Fibroblast of skin of back (primary cell): Measurements from ENCODE around the gene ZFX.
"Not testable (repeated sequence)": the region's sequence is repeated elsewhere in the genome, so short reads cannot be mapped to it uniquely, and the experiment has no call there.

ENCODE experiments used
- DNase-seq: peaks from one replicate; pipeline ENCODE4 v3.0.0-alpha.2; 2013

Gene ZFX

GRCh38 chrX:24153178-24153795, 3.8 kb downstream of the ZFX start:
- no peak for DNase-seq

DNA sequence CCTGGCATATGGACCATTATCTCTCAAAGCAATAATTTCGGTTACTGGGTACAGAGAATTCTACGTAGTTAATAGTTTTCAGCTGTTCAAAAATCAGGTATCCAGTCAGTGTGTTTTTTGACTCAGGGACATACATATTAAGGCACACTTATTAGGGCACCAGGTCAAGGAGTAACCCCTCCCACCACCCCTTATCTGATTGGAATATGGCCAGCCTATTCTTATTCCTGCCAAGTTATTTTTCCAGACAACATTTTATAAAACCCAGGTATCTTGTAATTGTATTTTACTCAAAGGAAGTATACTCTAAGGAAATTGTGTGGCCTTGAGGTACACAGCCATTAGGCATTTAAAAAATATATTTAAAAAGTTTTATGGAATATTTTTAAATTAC, 4.3 kb downstream of the ZFX start:
- DNase-seq = no peak

GRCh38 chrX:24154490-24155034, 5.0 kb downstream of the ZFX start:
- peak; percentile 19 for DNase-seq

- not testable (repeated sequence) for DNase-seq
Observed at GRCh38 chrX:24155747-24156146, 6.2 kb downstream of the ZFX start.

DNA sequence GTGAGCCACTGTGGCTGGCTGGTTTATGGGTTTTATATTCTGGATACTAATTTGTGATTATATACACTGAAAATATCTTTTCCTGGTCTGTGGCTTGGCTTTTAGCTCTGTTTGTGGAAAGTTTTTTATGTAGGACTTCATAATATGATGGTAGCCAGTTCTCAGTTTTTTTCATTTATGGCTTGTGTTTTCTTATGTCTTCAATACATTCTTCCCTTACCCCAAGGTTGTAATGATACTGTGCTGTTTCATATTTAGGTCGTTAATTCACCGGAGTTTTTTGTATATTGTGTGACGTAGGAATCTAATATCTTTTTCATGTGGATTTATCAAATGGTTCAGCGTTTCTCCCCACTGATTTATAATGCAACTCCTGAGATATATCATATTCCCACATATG, 6.6 kb downstream of the ZFX start:
- no peak for DNase-seq

DNA sequence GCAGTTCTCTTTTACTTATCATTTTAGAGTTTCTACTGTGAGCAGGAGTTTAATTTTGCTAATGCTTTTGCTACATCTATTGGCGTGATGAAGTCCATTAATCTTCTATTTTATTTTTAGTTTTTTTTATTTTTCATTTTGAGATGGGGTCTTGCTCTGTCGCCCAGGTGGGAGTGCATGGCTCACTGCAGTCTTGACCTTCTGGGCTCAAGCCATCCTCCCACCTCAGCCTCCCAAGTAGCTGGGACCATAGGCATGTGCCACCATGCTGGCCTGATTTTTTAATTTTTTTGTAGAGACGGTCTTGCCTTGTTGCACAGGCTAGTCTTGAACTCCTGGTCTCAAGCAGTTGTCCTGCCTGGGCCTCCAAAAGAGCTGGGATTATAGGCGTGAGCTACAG, 9.4 kb downstream of the ZFX start:
- DNase-seq = no peak

- DNase-seq = no peak
Observed at GRCh38 chrX:24166078-24166477, 16.5 kb downstream of the ZFX start.

GRCh38 chrX:24167719-24168472, 18.4 kb downstream of the ZFX start:
- DNase-seq = peak; percentile 32

- no peak for DNase-seq
Observed at GRCh38 chrX:24168807-24169206, 19.3 kb downstream of the ZFX start.

- DNase-seq = peak; percentile 46
Observed at GRCh38 chrX:24169211-24169610, 19.7 kb downstream of the ZFX start.

DNA sequence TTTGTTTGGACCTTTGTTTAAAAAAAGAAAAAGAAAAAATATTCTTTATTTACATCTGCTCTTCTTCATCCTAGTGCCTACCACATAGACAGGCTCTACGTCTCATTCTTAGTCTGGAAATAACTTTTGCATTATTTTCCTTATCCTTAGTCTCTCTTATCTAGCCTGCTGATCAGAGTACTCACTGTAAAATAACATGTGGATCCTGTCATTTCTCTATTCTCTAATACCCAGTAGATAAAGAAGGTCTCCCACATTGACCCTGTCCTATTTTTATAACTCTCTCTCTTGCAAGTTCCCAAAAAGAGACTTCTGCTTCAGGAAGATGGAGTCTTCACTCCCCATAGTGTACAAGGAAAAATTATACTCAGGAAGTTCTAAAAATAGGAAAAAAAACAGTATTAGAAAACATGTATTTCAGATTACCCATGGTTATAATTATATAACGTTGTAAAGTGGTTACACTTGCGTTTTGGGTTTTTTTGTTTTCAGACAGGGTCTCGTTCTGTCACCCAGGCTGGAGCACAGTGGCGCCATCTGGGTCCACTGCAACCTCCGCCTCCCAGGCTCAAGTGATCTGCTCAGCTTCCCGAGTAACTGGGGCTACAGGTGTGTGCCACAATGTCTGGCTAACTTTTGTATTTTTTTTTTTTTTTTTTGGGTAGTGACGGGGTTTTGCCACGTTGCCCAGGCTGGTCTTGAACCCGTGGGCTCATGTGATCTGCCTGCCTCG, 23.8 kb downstream of the ZFX start:
- DNase-seq = peak; percentile 11

DNA sequence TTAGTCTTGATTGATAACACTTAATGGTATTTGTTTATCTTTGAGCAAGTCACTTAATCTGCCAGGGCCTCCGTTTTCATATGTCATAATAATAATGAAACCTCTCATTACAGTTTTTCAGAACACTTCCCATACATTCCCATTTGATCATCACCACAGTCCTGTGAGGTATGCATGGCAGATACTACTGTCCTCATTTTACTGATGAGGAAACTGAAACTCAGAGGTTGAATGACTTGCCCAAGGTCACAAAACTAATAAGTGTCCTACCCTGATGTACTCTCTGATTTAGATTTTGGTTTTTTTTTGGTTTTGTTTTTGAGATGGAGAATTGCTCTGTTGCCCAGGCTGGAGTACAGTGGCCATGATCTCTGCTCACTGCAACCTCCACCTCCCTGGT, 25.7 kb downstream of the ZFX start:
- DNase-seq = no peak

DNA sequence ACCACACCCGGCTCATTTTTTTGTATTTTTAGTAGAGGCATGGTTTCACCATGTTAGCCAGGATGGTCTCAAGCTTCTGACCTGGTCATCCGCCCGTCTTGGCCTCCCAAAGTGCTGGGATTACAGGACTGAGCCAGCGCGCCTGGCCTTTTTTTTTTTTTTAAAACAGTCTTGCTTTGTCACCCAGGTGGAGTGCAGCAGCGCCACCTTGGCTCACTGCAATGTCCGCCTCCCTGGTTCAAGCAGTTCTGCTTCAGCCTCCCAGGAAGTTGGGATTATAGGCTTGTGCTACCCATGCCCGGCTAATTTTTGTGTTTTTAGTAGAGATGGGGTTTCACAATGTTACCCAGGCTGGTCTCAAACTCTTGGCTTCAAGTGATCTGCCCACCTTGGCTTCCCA, 28.9 kb downstream of the ZFX start:
- DNase-seq = no peak

- DNase-seq = no peak
Observed at GRCh38 chrX:24184018-24184417, 34.5 kb downstream of the ZFX start.

GRCh38 chrX:24186483-24186882, 37.0 kb downstream of the ZFX start:
- no peak for DNase-seq

DNA sequence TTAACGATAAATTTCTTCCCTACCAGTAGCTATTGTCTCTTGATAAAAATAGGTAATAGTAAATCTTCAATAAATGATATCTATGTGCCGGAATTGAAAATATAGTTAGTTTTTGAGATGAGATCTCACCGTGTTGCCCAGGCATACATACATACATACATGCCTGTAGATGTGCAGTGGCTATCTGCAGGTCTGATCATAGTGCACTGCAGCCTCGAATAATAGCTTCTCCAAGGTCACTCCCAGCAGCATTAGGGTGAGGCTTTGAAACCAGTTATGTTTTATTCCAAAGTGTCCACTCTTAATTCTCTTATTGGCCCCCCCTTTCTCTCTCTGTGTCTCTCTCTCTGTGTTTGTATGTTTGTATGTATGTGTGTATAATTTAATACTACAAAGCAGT, 37.5 kb downstream of the ZFX start:
- no peak for DNase-seq

DNA sequence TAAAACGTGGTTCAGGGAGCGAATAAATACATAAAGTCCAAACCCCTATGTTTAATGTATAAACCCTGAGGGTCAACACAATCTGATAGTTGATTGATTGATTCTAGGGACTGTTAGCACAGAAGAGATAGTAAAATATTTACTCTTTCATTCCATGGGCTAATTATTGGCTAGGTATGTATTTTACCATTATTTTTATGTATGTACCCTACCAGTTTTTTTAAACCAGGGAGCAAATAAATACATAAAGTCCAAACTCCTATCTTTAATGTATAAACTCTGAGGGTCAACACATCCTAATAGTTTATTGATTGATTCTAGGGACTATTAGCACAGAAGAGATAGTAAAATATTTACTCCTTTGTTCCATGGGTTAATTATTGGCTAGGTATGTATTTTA, 40.0 kb downstream of the ZFX start:
- DNase-seq = no peak

DNA sequence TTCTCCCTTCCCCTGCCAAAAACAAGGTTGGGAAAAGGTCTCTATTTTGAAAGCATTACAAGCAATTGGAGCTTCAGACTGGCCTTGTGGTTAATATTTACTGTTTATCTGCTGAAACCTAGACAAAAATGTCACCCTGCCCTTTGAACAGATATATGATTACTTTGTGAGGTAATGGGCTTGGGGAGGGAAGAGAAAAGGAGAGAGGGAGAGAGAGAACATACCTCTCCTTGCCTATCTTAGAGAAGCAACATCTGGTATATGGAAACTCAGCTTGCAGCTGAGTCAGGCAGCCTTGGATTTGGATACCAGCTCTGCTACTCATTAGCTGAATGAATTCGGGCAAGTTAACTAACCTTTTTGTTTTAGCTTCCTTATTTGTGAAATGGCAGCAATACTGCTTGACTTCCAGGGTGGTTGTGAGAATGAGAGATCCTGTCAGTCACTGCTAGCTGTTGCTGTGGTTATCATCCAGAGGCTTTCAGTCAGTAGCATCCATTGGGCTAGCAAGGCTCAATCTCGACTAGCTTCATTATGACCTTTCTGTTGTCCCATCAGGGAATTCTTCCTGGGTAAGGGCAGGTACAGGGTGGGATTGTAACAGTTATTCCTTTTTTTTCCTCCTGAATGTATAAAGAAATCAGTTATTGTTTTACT, 41.1 kb downstream of the ZFX start:
- no peak for DNase-seq

- DNase-seq = no peak
Observed at GRCh38 chrX:24196509-24196908, 47.0 kb downstream of the ZFX start.

DNA sequence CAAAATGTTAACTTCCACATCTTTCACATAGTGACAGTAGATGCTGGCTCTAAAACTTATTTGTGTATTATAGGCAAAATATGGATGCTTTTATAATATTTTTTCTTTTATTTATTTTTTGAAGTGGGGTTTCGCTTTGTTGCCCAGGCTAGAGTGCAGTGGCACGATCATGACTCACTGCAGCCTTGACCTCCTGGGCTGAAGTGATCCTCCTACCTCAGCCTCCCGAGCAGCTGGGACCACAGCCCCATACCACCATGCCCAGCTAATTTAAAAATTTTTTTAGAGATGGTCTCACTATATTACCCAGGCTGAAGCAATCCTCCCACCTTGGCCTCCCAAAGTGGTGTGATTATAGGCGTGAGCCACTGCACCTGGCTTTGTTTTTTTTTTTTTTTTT, 48.6 kb downstream of the ZFX start:
- DNase-seq = no peak

DNA sequence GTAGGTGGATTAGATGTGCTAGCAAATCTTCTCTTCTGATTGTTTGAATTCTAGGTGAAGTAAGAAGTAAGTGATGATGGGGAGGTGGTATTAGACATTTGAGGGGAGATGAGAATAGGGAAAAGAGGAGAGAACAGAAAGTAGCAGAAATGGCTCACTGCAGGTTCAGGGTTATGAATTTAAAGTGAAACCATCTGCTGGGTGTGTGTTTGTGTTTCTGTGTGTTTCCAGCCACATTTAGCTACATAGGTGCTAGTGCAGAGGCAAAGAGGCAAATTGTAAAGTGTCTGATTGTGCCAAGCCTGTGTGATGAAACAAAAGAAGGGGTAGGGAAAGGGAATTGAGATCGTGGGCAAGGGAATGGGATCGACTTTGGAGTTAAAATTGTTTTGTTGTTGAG, 50.6 kb downstream of the ZFX start:
- no peak for DNase-seq

DNA sequence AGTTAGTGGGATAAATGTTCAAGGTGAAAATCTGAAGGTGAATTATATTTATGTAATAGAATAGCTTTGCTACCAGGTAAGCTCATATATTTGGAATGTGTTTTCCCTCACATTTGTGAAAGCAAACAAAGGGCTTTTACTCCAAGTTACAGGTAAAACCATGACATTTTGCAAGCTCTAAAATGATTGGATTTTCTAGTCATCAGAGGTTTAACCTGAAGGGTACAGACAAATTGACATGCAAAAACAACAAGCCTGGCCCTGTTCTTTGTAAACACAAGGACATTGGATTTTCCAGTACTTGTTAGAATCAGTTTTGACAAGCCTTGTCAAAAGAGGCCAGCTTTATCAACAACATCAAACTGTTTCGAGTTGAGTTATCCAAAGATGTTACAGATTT, 51.7 kb downstream of the ZFX start:
- DNase-seq = no peak

DNA sequence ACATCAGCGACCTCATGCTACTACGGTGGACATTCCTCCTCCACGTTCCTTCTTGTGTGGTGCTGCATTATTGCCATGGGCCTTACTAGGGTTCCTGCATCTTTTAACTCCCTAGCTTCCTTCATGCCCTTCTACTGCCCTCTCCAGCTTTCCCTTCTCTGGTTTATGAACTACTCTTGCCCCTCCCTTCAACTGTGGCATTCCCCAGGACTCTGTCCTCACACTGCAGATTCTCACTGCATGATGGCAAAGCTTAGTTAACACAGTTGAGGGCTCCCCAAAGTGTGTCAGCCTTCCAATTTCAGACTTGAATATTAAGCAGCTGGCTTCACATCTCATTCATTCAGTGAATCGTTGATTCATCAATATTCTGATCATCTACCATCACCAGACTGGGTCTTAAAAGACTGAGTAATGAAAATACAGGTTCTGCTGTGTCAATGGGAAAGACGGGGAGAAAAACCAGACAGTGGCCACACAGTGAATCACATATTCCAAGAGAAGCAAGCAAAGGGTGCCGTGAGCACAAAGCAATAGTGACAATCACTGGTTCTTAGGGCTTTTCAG, 53.0 kb downstream of the ZFX start:
- no peak for DNase-seq
